IPS-18a (cell line): Measurements from ENCODE around the gene HIVEP2.
A peak's percentile ranks its signal among the peaks of the same experiment; 100 is the strongest.

ENCODE experiments used
- H3K27ac ChIP-seq: one replicate; pipeline ENCODE4 v1.5.1; 2013; ENCODE audit warnings: low read length
- H3K27me3 ChIP-seq: one replicate; pipeline ENCODE4 v1.6.1; 2013; ENCODE audit warnings: mild to moderate bottlenecking, low read length; ENCODE audit not compliant: control insufficient read depth, insufficient read depth
- H3K36me3 ChIP-seq: one replicate; pipeline ENCODE4 v1.6.1; 2013; ENCODE audit warnings: low read depth, low read length; ENCODE audit not compliant: control insufficient read depth
- H3K4me1 ChIP-seq: one replicate; pipeline ENCODE4 v1.6.1; 2013; ENCODE audit warnings: low read depth, low read length; ENCODE audit not compliant: control insufficient read depth
- H3K4me3 ChIP-seq: one replicate; pipeline ENCODE4 v1.5.1; 2013; ENCODE audit warnings: low read length
- H3K9ac ChIP-seq: one replicate; pipeline ENCODE4 v1.6.1; 2013; ENCODE audit warnings: mild to moderate bottlenecking, low read length, moderate library complexity
- H3K9me3 ChIP-seq: one replicate; pipeline ENCODE4 v1.6.1; 2013; ENCODE audit warnings: low read depth, low read length; ENCODE audit not compliant: control insufficient read depth

HIVEP2 gene

GRCh38 chr6:142933701-142934100 lies 11.3 kb downstream of the HIVEP2 start:
- Histone ChIP-seq H3K36me3 (no peaks in the 10 kb centered on the region), H3K27ac (no peak overlapping the region), H3K4me1 (no peaks in the 10 kb centered on the region), H3K9ac (no peak overlapping the region), H3K9me3 (no peaks in the 10 kb centered on the region), H3K4me3 (no peak overlapping the region), H3K27me3 (peaks cover 6% of the 10 kb centered on the region)

GRCh38 chr6:142932889-142933288 lies 12.1 kb downstream of the HIVEP2 start:
- H3K9me3 ChIP-seq = no peaks in the 10 kb centered on the region
- H3K9ac ChIP-seq = no peak overlapping the region
- H3K4me3 ChIP-seq = no peak overlapping the region
- H3K27me3 ChIP-seq = peaks cover 14% of the 10 kb centered on the region
- H3K36me3 ChIP-seq = no peaks in the 10 kb centered on the region
- no peaks in the 10 kb centered on the region for H3K4me1 ChIP-seq
- H3K27ac ChIP-seq = no peak overlapping the region

GRCh38 chr6:142929751-142930358 lies 15.1 kb downstream of the HIVEP2 start:
- H3K27ac ChIP-seq = no peak overlapping the region
- H3K4me1 ChIP-seq = peaks cover 11% of the 10 kb centered on the region
- no peak overlapping the region for H3K9ac ChIP-seq
- H3K9me3 ChIP-seq = no peaks in the 10 kb centered on the region
- H3K4me3 ChIP-seq = no peak overlapping the region
- peaks cover 36% of the 10 kb centered on the region for H3K27me3 ChIP-seq
- H3K36me3 ChIP-seq = no peaks in the 10 kb centered on the region

GRCh38 chr6:142927904-142928303 lies 17.1 kb downstream of the HIVEP2 start:
- Histone ChIP-seq H3K27ac (no peak overlapping the region), H3K4me3 (no peak overlapping the region), H3K36me3 (no peaks in the 10 kb centered on the region), H3K4me1 (peaks cover 11% of the 10 kb centered on the region), H3K27me3 (peaks cover 36% of the 10 kb centered on the region), H3K9ac (no peak overlapping the region), H3K9me3 (no peaks in the 10 kb centered on the region)

- Histone ChIP-seq H3K9me3 (no peaks in the 10 kb centered on the region), H3K9ac (no peak overlapping the region), H3K27me3 (peaks cover 36% of the 10 kb centered on the region), H3K4me1 (peaks cover 11% of the 10 kb centered on the region), H3K4me3 (peak overlapping the region; percentile 71), H3K36me3 (no peaks in the 10 kb centered on the region), H3K27ac (no peak overlapping the region)
These were observed 17.8 kb downstream of the HIVEP2 start for GRCh38 chr6:142927271-142927580.

- Histone ChIP-seq H3K9me3 (no peaks in the 10 kb centered on the region), H3K9ac (peak overlapping the region; percentile 38), H3K4me1 (peaks cover 11% of the 10 kb centered on the region), H3K27ac (no peak overlapping the region), H3K4me3 (peak overlapping the region; percentile 71), H3K36me3 (no peaks in the 10 kb centered on the region), H3K27me3 (peaks cover 36% of the 10 kb centered on the region)
These were observed 18.3 kb downstream of the HIVEP2 start for GRCh38 chr6:142926494-142927270.

- no peaks in the 10 kb centered on the region for H3K36me3 ChIP-seq
- H3K9ac ChIP-seq = peak overlapping the region; percentile 38
- H3K4me3 ChIP-seq = peak overlapping the region; percentile 71
- peaks cover 36% of the 10 kb centered on the region for H3K27me3 ChIP-seq
- H3K27ac ChIP-seq = no peak overlapping the region
- H3K9me3 ChIP-seq = no peaks in the 10 kb centered on the region
- H3K4me1 ChIP-seq = peaks cover 11% of the 10 kb centered on the region
These were observed 18.8 kb downstream of the HIVEP2 start for GRCh38 chr6:142926177-142926493.

- no peak overlapping the region for H3K4me3 ChIP-seq
- no peak overlapping the region for H3K9ac ChIP-seq
- H3K27ac ChIP-seq = no peak overlapping the region
These were observed 19.3 kb downstream of the HIVEP2 start for GRCh38 chr6:142925575-142926110.

GRCh38 chr6:142918339-142919042 lies 26.5 kb downstream of the HIVEP2 start:
- Histone ChIP-seq H3K27ac (no peak overlapping the region), H3K4me1 (no peaks in the 10 kb centered on the region), H3K36me3 (no peaks in the 10 kb centered on the region), H3K4me3 (no peak overlapping the region), H3K9me3 (no peaks in the 10 kb centered on the region), H3K9ac (no peak overlapping the region), H3K27me3 (no peaks in the 10 kb centered on the region)

More at GRCh38 chr6:142925575-142926110, 19.3 kb downstream of the HIVEP2 start:
- peaks cover 36% of the 10 kb centered on the region for H3K27me3 ChIP-seq
- peaks cover 11% of the 10 kb centered on the region for H3K4me1 ChIP-seq
- no peaks in the 10 kb centered on the region for H3K36me3 ChIP-seq
- no peaks in the 10 kb centered on the region for H3K9me3 ChIP-seq

GRCh38 chr6:142916881-142917280 lies 28.1 kb downstream of the HIVEP2 start:
- Histone ChIP-seq H3K27ac (no peak overlapping the region), H3K27me3 (no peaks in the 10 kb centered on the region), H3K9ac (no peak overlapping the region), H3K4me3 (no peak overlapping the region), H3K9me3 (no peaks in the 10 kb centered on the region), H3K36me3 (no peaks in the 10 kb centered on the region), H3K4me1 (no peaks in the 10 kb centered on the region)

- no peak overlapping the region for H3K9ac ChIP-seq
- no peaks in the 10 kb centered on the region for H3K9me3 ChIP-seq
- H3K36me3 ChIP-seq = no peaks in the 10 kb centered on the region
- no peak overlapping the region for H3K4me3 ChIP-seq
- no peaks in the 10 kb centered on the region for H3K27me3 ChIP-seq
- no peak overlapping the region for H3K27ac ChIP-seq
- peaks cover 13% of the 10 kb centered on the region for H3K4me1 ChIP-seq
These were observed 29.9 kb downstream of the HIVEP2 start for GRCh38 chr6:142914937-142915697.
